ENCODE measurements around the gene YY1. TPM values are rescaled to one million over a fixed set of nuclear protein-coding genes. Genes with fewer than 3 reads are reported as not detected.

YY1 gene
- total and polyA plus RNA-seq, 2 experiments from 2014 or later, result 88.2 to 128 TPM

DNA sequence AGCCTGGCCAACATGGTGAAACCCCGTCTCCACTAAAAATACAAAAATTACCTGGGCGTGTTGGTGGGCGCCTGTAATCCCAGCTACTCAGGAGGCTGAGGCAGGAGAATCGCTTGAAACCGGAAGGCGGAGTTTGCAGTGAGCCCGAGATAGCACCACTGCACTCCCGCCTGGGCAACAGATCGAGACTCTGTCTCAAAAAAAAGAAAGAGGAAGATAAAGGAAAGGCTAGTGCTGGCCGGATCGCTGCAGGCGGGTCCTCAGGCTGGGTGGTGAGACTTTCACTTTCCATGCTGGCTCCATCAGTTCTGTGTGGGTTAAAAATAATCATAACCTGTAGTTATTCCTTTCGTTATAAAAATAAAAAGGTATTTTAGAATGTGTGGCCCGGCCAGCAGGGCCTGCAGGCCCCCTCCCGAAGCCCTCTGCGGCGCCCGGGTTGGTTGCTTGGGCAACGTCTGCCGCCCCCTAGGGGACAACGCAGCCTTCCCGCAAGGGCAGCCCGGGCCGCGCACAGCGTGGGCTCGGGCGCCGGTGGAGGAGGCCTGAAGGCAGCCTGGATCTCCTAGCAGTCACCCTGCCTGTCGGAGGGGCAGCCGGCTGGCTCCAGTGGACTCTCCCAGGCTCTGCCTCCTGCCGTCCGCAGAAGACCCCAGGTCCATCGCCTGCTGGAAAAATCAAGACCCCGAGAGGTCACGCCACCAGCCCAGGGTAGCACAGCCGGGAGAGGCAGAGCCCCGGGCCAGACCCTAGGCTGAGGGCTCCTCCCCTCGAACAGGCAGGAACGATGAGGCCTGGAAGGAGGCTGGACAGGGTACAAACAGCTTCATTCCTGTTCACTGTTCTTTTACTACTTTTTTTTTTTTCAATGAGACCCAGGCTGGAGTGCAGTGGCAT lies 79.2 kb downstream of the YY1 start:
- Histone ChIP-seq H4K20me1 (replicated peaks; ENCODE audit: insufficient read depth) (no peaks in the 10 kb centered on the region), H3K27me3 (ENCODE audit: insufficient read depth) (no peaks in the 10 kb centered on the region), H2AFZ (peak overlapping the region; percentile 93), H3K4me3 (no peak overlapping the region), H3K4me1 (ENCODE audit: insufficient read depth) (no peaks in the 10 kb centered on the region), H3K36me3 (ENCODE audit: insufficient read depth) (no peaks in the 10 kb centered on the region), H3K27ac (ENCODE audit: low read depth) (no peak overlapping the region), H3K79me2 (replicated peaks; ENCODE audit: insufficient read depth) (no peaks in the 10 kb centered on the region), H3K9me2 (ENCODE audit: insufficient read depth) (no peaks in the 10 kb centered on the region), H3F3A (replicated peaks; ENCODE audit: low read depth) (peaks cover 3% of the 10 kb centered on the region; the same call in 1 of the 2 replicates), H3K4me2 (0 out of 2 replicates have a peak overlapping the region, but pooled peaks have one; percentile 38)
- no peak for TF ChIP-seq NANOG (IDR thresholded peaks at IDR 0.05; ENCODE audit: borderline replicate concordance)
- TF ChIP-seq CREB1 (CRISPR knock-in tag; IDR thresholded peaks at IDR 0.05; ENCODE audit: low read depth), result 0 out of 2 replicates have a peak, but pooled peaks have one; percentile 17
- TF ChIP-seq EZH2 (IDR thresholded peaks at IDR 0.05; ENCODE audit: low read depth, unreplicated experiment), result no peak
- TF ChIP-seq, protein P1, sequence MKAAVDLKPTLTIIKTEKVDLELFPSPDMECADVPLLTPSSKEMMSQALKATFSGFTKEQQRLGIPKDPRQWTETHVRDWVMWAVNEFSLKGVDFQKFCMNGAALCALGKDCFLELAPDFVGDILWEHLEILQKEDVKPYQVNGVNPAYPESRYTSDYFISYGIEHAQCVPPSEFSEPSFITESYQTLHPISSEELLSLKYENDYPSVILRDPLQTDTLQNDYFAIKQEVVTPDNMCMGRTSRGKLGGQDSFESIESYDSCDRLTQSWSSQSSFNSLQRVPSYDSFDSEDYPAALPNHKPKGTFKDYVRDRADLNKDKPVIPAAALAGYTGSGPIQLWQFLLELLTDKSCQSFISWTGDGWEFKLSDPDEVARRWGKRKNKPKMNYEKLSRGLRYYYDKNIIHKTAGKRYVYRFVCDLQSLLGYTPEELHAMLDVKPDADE (IDR thresholded peaks at IDR 0.05), result no peak
- TF ChIP-seq CTCF (conservative IDR thresholded peaks at IDR 0.05; ENCODE audit: low read depth in 2 of 2), result peak; percentile 73 to 84
- no peak for TF ChIP-seq POLR2AphosphoS5 (IDR thresholded peaks at IDR 0.05; ENCODE audit: low read depth)
- TF ChIP-seq STAT1 (IDR thresholded peaks at IDR 0.05; ENCODE audit: unreplicated experiment), result no peak
- no peak for TF ChIP-seq EZH2phosphoT487 (IDR thresholded peaks at IDR 0.05; ENCODE audit: unreplicated experiment)
- no peak for TF ChIP-seq REST (IDR thresholded peaks at IDR 0.05; ENCODE audit: unreplicated experiment)
- TF ChIP-seq ZNF331 (CRISPR knock-in tag; IDR thresholded peaks at IDR 0.05; ENCODE audit: low read depth), result no peak
- TF ChIP-seq ZNF114 (CRISPR knock-in tag; IDR thresholded peaks at IDR 0.05), result no peak
- no peak for TF ChIP-seq ZNF462 (CRISPR knock-in tag; IDR thresholded peaks at IDR 0.05)
- TF ChIP-seq JUNB (IDR thresholded peaks at IDR 0.05; ENCODE audit: unreplicated experiment), result no peak
- Mint-ChIP-seq H3K36me3 (ENCODE audit: low read depth) (no peaks in the 10 kb centered on the region; the same call in 2 of the 3 replicates), H3K4me1 (peaks cover 7% of the 10 kb centered on the region), H3K27ac (no peak overlapping the region), H3K9me3 (no peaks in the 10 kb centered on the region), H3K4me3 (no peak overlapping the region), H3K27me3 (ENCODE audit: insufficient read depth, low read depth, poor library complexity) (peaks cover 14% of the 10 kb centered on the region)
- ATAC-seq (peak; percentile 94), DNase-seq (ENCODE audit: low spot score) (peak; percentile 90)
